ENCODE results near the gene LRRFIP1.

DNA sequence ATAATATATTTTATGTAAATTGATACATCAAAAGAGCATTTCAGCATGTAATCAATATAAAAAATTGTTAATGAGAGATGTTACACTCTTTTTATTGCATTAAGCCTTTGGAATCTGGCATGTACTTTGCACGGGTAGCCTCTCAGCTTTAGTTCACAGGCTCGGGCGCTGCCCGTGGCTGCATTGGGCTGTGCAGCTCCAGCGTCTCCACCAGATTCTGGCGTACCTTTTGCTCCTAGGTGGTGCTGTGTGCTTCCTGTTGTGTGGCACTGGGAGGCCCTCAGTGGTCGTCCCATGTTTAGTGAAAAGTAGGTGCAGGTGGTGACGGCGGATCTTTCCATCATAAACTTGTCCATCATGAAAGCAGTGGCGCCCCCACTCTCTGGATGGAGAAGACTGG lies 24.4 kb downstream of the LRRFIP1 start:
- TF ChIP-seq, protein P1, sequence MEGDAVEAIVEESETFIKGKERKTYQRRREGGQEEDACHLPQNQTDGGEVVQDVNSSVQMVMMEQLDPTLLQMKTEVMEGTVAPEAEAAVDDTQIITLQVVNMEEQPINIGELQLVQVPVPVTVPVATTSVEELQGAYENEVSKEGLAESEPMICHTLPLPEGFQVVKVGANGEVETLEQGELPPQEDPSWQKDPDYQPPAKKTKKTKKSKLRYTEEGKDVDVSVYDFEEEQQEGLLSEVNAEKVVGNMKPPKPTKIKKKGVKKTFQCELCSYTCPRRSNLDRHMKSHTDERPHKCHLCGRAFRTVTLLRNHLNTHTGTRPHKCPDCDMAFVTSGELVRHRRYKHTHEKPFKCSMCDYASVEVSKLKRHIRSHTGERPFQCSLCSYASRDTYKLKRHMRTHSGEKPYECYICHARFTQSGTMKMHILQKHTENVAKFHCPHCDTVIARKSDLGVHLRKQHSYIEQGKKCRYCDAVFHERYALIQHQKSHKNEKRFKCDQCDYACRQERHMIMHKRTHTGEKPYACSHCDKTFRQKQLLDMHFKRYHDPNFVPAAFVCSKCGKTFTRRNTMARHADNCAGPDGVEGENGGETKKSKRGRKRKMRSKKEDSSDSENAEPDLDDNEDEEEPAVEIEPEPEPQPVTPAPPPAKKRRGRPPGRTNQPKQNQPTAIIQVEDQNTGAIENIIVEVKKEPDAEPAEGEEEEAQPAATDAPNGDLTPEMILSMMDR (IDR thresholded peaks at IDR 0.05) = no peak
- no peak for TF ChIP-seq POLR2A (IDR thresholded peaks at IDR 0.05)

All from uterus (tissue), 2 donors.